ENCODE measurements around the gene LPA.
A peak's percentile ranks its signal among the peaks of the same experiment; 100 is the strongest.
"Not testable (repeated sequence)": the region's sequence is repeated elsewhere in the genome, so short reads cannot be mapped to it uniquely, and the experiment has no call there.

The LPA gene

GRCh38 chr6:160667639-160668481, 3.8 kb upstream of the LPA start:
- DNase-seq (ENCODE audit: low spot score): peak; percentile 22

DNA sequence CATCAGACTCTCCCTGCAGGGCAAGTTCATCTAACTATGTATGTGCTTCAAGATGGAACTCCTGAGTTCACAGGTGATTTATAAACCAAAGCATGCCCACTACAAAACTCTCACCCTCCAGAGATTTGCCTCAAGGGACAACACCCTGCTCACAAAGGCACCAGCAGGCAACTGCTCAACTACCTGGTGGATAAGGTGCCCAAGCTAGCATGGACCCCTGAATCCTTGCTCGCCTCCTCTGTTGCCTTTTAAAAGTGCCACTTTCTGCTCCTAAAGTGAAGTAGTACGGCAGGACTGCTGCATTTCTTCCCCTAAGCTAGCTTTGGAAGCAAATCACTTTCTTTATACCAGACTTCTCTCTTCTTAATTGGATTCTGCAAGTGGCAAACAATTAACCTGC, 1.2 kb downstream of the LPA start:
- DNase-seq (ENCODE audit: low spot score): no peak

DNA sequence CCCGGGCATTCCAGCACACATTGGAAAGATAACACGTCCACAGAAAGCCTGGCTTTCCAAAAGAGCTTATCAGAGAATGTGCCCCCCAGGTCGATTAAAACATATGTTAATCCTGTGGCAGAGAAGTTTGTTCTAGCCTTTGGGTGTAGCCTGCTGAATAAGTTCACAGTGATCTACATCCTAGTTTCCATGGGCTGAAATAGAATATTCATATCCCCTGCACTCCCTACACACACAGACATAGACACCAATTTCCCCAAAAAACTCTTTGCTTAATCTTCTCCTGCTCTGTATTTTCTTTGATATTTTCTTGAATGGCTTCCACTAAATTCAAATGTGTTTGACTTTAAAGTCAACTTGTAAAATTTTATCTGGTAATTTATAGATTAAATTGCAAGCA, 1.6 kb downstream of the LPA start:
- DNase-seq (ENCODE audit: low spot score): no peak

- no peak for DNase-seq (ENCODE audit: low spot score)
Observed at GRCh38 chr6:160661216-160661615, 2.9 kb downstream of the LPA start.

- DNase-seq (ENCODE audit: low spot score): no peak
Observed at GRCh38 chr6:160659562-160659961, 4.5 kb downstream of the LPA start.

DNA sequence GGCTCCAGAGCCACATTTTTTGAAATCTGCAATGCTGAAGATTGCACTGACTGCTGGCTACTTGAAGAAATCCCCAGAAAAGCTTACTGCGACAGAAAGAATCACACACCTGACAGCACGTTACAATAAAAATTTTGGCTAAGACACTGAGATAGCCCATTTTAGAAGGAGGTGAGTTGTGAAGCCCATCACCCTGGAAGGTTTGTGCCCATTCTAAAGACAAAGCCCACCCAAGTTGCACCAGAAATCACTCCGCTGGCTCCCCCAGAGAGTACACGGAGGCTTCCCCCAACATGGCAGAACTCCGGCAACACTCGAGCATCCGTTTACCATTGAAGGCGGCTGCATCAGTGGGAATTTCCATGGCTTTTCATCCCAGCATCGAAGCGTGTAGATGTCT, 29.4 kb downstream of the LPA start:
- DNase-seq (ENCODE audit: low spot score): no peak

GRCh38 chr6:160595838-160596832, 67.9 kb downstream of the LPA start:
- no peak for DNase-seq (ENCODE audit: low spot score)

DNA sequence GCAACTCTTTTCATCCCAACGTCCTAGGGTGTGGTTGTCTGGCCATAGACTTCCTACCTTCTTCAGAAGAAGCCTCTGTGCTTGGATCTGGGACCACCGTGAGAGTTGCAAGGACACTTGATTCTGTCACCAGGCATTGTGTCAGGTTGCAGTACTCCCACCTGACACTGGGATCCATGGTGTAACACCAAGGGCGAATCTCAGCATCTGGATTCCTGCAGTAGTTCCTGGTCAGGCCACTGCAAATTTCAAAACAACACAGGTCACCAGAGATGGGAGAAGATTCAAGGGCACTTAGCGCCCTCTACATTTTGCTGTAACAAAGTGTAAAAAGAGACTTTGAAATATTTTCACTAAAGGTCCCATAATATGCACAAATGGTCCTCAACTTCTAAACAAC, 68.8 kb downstream of the LPA start:
- DNase-seq (ENCODE audit: low spot score): not testable (repeated sequence)

GRCh38 chr6:160586374-160586773, 77.7 kb downstream of the LPA start:
- DNase-seq (ENCODE audit: low spot score): no peak

GRCh38 chr6:160583794-160584193, 80.3 kb downstream of the LPA start:
- no peak for DNase-seq (ENCODE audit: low spot score)

DNA sequence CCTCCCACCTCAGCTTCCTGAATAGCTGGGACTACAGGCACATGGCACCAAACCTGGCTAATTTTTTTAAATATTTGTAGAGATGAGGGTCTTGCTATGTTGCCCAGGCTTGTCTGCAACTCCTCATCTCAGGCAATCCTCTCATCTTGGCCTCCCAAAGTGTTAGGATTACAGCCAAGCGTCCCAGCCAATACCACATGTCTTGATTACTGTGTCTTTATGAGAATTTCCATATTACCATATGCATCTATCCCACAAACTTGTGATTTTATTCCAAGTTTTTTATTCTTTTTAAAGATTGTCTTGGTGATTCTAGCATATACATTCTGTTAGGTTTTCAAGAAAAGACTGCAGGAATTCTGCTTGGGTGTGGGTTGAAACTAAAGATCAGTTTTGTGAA, 82.7 kb downstream of the LPA start:
- DNase-seq (ENCODE audit: low spot score): no peak

DNA sequence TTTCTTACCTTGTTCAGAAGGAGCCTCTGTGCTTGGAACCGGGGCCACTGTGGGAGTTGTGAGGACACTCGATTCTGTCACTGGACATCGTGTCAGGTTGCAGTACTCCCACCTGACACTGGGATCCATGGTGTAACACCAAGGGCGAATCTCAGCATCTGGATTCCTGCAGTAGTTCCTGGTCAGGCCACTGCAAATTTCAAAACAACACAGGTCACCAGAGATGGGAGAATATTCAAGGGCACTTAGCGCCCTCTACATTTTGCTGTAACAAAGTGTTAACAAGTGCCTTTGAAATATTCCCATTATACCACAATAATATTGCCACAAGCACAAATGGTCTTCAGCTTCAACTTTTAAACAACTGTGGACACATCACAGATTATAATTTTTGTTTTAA, 85.6 kb downstream of the LPA start:
- DNase-seq (ENCODE audit: low spot score): not testable (repeated sequence)

GRCh38 chr6:160573943-160574342, 90.1 kb downstream of the LPA start:
- no peak for DNase-seq (ENCODE audit: low spot score)

DNA sequence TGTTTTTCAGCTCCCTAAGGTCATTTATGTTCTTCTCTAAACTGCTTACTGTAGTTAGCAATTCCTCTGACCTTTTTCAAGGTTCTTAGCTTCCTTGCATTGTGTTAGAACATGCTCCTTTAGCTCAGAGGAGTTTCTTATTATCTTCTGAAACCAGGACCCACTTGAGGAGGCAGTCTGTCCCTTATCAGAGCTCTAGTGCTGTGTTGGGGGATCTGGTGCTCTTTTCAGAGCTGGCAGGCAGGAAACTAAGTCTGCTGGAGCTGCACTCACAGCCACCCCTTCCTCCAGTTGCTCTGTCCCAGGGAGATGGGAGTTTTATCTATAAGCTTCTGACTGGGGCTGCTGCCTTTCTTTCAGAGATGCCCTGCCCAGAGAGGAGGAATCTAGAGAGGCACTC, 92.9 kb downstream of the LPA start:
- DNase-seq (ENCODE audit: low spot score): not testable (repeated sequence)

DNA sequence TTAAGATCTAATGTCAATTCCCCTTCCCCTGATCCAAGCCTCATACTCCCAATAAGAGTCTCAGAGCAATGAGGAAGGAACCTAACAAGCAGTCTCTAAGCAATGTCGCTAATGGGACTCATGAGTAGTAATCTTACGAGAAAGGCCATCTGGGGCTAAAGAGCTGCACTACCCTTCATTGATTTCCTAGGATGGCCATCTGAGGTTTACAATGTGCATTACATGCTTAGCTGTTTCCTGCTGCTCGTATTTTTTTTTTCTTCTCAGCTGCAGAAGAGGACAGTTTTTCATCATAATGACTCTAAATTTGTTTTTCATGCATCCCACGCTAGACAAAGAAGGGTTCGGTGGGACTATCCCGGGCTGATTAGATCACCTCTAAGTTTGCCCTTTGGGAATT, 119.3 kb downstream of the LPA start:
- no peak for DNase-seq (ENCODE audit: low spot score)

- no peak for DNase-seq (ENCODE audit: low spot score)
Observed at GRCh38 chr6:160535270-160535669, 128.8 kb downstream of the LPA start.

DNA sequence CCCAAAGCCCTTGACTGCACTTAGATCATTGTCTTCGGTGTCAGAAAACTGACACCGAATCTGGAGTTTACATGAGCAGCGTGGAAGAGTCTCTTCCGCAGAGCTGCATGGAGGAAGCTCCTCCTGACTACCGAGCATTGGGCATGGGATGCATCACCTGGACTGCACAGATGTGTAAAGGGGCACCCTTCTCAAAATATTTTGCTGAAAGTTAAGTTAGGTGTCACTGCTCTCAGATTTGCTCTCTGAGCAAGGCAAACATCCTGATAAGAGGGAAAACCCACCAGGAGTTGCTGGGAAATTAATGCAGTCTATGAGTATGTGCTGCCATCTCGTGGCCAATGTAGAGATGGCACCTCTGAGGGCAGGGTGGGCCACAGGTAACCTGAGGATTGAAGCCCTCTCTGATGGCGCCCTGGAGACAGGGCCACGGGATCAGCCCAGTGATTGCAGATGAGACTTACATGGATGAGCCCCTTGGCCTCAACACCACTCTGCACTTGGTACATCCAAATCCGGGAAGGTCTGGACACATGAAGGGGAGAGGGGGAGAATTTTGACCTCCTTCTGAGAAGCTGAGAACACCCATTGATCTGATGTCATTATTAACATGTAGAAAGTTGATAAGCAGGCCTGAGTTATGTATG, 129.9 kb downstream of the LPA start:
- DNase-seq (ENCODE audit: low spot score): peak; percentile 67

DNA sequence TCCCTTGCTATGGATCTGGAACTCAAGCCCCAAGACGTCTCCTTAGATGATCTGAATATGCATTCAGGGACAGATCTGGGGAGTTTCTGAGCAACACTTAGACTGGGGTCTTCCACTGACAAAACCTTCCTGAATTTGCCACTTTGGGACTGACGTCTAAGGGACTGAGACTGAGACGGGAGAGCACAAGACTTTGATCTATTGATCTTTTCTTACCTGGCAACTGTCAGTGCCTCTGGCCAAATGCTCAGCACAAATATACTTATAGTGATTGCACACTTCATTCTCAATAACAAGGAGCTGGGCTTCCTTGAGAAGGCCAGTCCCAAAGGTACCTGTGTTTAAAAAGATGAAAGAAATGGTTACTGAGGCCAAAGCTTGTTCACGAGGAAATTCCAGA, 131.8 kb downstream of the LPA start:
- DNase-seq (ENCODE audit: low spot score): no peak

DNA sequence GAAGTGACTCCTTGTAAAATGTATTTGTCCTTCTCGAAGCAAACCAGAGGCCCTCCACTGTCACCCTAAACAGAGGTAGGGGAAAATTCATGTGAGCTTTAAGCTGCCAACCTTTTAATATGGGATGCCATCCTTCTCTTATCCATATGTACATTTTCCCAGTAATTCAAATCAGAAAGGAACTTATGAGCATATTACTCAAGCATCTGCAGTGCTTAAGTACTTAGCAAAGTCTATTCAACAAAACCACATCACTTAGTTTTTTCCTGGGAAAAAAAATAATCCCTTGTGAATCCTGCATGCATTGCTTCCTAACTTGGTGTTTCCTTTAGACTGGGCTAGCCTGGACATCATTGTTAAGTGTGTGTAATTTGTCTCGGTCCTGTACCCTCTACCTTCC, 132.2 kb downstream of the LPA start:
- DNase-seq (ENCODE audit: low spot score): no peak

GRCh38 chr6:160529524-160529923, 134.6 kb downstream of the LPA start:
- DNase-seq (ENCODE audit: low spot score): not testable (repeated sequence)

- no peak for DNase-seq (ENCODE audit: low spot score)
Observed at GRCh38 chr6:160523223-160523622, 140.9 kb downstream of the LPA start.
